Mesenchymal stem cell (in vitro differentiated cells and primary cell): Measurements from ENCODE around the gene L3MBTL3.

Experiments
- DNase-seq: peaks from one replicate; pipeline ENCODE4 v3.0.0-alpha.2; 2013
- H2AFZ ChIP-seq: one replicate; pipeline ENCODE4 v1.6.1; 2013; ENCODE audit warnings: low read depth, mild to moderate bottlenecking, control low read depth, inconsistent platforms, low read length, moderate library complexity
- H2AK5ac ChIP-seq: 2 replicates; pipeline ENCODE4 v1.6.1; 2013; ENCODE audit warnings: low read length, moderate library complexity, mild to moderate bottlenecking, inconsistent platforms; ENCODE audit not compliant: severe bottlenecking
- H2BK120ac ChIP-seq: one replicate; pipeline ENCODE4 v1.6.1; 2013; ENCODE audit warnings: low read depth, mild to moderate bottlenecking, inconsistent platforms, low read length, moderate library complexity
- H2BK12ac ChIP-seq, 2 experiments: one replicate each; pipeline ENCODE4 v1.6.1; 2013; ENCODE audit warnings: inconsistent platforms in 2 of 2, low read length in 2 of 2, mild to moderate bottlenecking in 2 of 2, moderate library complexity in 2 of 2, control low read depth in 1 of 2
- H2BK15ac ChIP-seq: one replicate; pipeline ENCODE4 v1.6.1; 2013; ENCODE audit warnings: mild to moderate bottlenecking, low read depth, inconsistent platforms; ENCODE audit not compliant: poor library complexity, severe bottlenecking
- H2BK5ac ChIP-seq: 2 replicates; pipeline ENCODE4 v1.6.1; 2013; ENCODE audit warnings: low read depth, mild to moderate bottlenecking, low read length, control low read depth, inconsistent platforms; ENCODE audit not compliant: poor library complexity, severe bottlenecking
- H3K14ac ChIP-seq, 2 experiments: one replicate each; pipeline ENCODE4 v1.6.1; 2013; ENCODE audit warnings: inconsistent platforms in 2 of 2, low read length in 2 of 2, control low read depth in 1 of 2, mild to moderate bottlenecking in 1 of 2, moderate library complexity in 1 of 2
- H3K18ac ChIP-seq, 2 experiments: one replicate each; pipeline ENCODE4 v1.6.1; 2013; ENCODE audit warnings: inconsistent platforms in 2 of 2, low read length in 2 of 2, control low read depth in 1 of 2, low read depth in 1 of 2, mild to moderate bottlenecking in 1 of 2
- H3K23ac ChIP-seq, 2 experiments: one replicate each; pipeline ENCODE4 v1.6.1; 2013; ENCODE audit warnings: inconsistent platforms in 2 of 2, low read length in 2 of 2, mild to moderate bottlenecking in 2 of 2, moderate library complexity in 2 of 2, control low read depth in 1 of 2
- H3K27ac ChIP-seq: 2 replicates; pipeline ENCODE4 v1.5.1; 2013; ENCODE audit warnings: mild to moderate bottlenecking, moderate library complexity, low read length, control low read depth, inconsistent platforms; ENCODE audit not compliant: poor library complexity, severe bottlenecking
- H3K27me3 ChIP-seq, 2 experiments: 2 replicates each; pipeline versions ENCODE4 v1.6.1 to v1.7.0; 2013; ENCODE audit warnings: low read length in 2 of 2, mild to moderate bottlenecking in 2 of 2, moderate library complexity in 2 of 2, control low read depth in 1 of 2, inconsistent platforms in 1 of 2; ENCODE audit not compliant: control insufficient read depth in 1 of 2, insufficient read depth in 1 of 2
- H3K36me3 ChIP-seq, 2 experiments: 2 replicates each; pipeline versions ENCODE4 v1.6.1 to v1.7.0; 2013; ENCODE audit warnings: low read length in 2 of 2, control low read depth in 1 of 2, inconsistent platforms in 1 of 2, low read depth in 1 of 2, mild to moderate bottlenecking in 1 of 2; ENCODE audit not compliant: insufficient read depth in 2 of 2, control insufficient read depth in 1 of 2
- H3K4ac ChIP-seq, 2 experiments: one replicate each; pipeline ENCODE4 v1.6.1; 2013; ENCODE audit warnings: inconsistent platforms in 2 of 2, low read length in 2 of 2, mild to moderate bottlenecking in 2 of 2, moderate library complexity in 2 of 2, control low read depth in 1 of 2, low read depth in 1 of 2
- H3K4me1 ChIP-seq: 2 replicates; pipeline ENCODE4 v1.6.1; 2013; ENCODE audit warnings: low read depth, low read length, control low read depth; ENCODE audit not compliant: control insufficient read depth, insufficient read depth
- H3K4me2 ChIP-seq: 2 replicates; pipeline ENCODE4 v1.6.1; 2013; ENCODE audit warnings: low read length, mild to moderate bottlenecking, inconsistent platforms; ENCODE audit not compliant: poor library complexity, severe bottlenecking
- H3K4me3 ChIP-seq, 2 experiments: 2 replicates each; pipeline versions ENCODE4 v1.5.1 to v1.7.0; 2013; ENCODE audit warnings: low read length in 2 of 2, mild to moderate bottlenecking in 2 of 2, control low read depth in 1 of 2, low read depth in 1 of 2; ENCODE audit not compliant: insufficient read depth in 1 of 2
- H3K79me1 ChIP-seq: replicated peaks from 2 replicates; pipeline ENCODE4 v1.6.1; 2013; ENCODE audit warnings: mild to moderate bottlenecking, control low read depth, low read length, inconsistent platforms; ENCODE audit not compliant: poor library complexity, severe bottlenecking
- H3K9ac ChIP-seq: 2 replicates; pipeline ENCODE4 v1.7.0; 2013; ENCODE audit warnings: mild to moderate bottlenecking, low read length, moderate library complexity
- H3K9me3 ChIP-seq: 2 replicates; pipeline ENCODE4 v1.7.0; 2013; ENCODE audit warnings: mild to moderate bottlenecking, low read length; ENCODE audit not compliant: control insufficient read depth
- H4K8ac ChIP-seq: one replicate; pipeline ENCODE4 v1.6.1; 2013; ENCODE audit warnings: inconsistent platforms, mild to moderate bottlenecking, low read length, moderate library complexity
- H4K91ac ChIP-seq: one replicate; pipeline ENCODE4 v1.6.1; 2013; ENCODE audit warnings: mild to moderate bottlenecking, low read length, inconsistent platforms
- WGBS: methylation state at CpG from one replicate; pipeline ENCODE4 v1.1.7; 2013; ENCODE audit warnings: mixed read lengths; 5-methylcytosine and 5-hydroxymethylcytosine counted together

The L3MBTL3 gene

GRCh38 chr6:130119211-130119610, 100.8 kb downstream of the L3MBTL3 start:
- H2BK15ac ChIP-seq, result no peak overlapping the region
- no peak overlapping the region for H4K91ac ChIP-seq
- H3K18ac ChIP-seq, result no peak overlapping the region
- no peak overlapping the region for H2AFZ ChIP-seq
- no peak overlapping the region for H2AK5ac ChIP-seq
- peaks cover 9% of the 10 kb centered on the region for H3K79me1 ChIP-seq
- H3K9me3 ChIP-seq, result no peaks in the 10 kb centered on the region
- no peak overlapping the region for H3K23ac ChIP-seq
- WGBS, result 86% methylated on average over 1 of the region's 1 CpG
- peaks cover 6% of the 10 kb centered on the region for H3K4me1 ChIP-seq
- no peak overlapping the region for H3K27ac ChIP-seq
- no peak overlapping the region for H3K14ac ChIP-seq
- no peak overlapping the region for H2BK120ac ChIP-seq
- H2BK5ac ChIP-seq, result no peak overlapping the region
- H4K8ac ChIP-seq, result no peak overlapping the region
- no peaks in the 10 kb centered on the region for H3K27me3 ChIP-seq
- H2BK12ac ChIP-seq, result no peak overlapping the region
- H3K4me3 ChIP-seq, result no peak overlapping the region
- no peak overlapping the region for H3K9ac ChIP-seq
- no peak overlapping the region for H3K4ac ChIP-seq
- H3K36me3 ChIP-seq, result no peaks in the 10 kb centered on the region
- DNase-seq, result no peak
- no peak overlapping the region for H3K4me2 ChIP-seq

GRCh38 chr6:130120731-130121130, 102.3 kb downstream of the L3MBTL3 start:
- peaks cover 6% of the 10 kb centered on the region for H3K4me1 ChIP-seq
- no peak overlapping the region for H2BK15ac ChIP-seq
- no peak overlapping the region for H3K4me3 ChIP-seq
- no peak overlapping the region for H3K4me2 ChIP-seq
- no peak overlapping the region for H2AK5ac ChIP-seq
- H2BK12ac ChIP-seq, result no peak overlapping the region
- H3K18ac ChIP-seq, result no peak overlapping the region
- no peak overlapping the region for H2BK5ac ChIP-seq
- H3K14ac ChIP-seq, result no peak overlapping the region
- H4K91ac ChIP-seq, result no peak overlapping the region
- H4K8ac ChIP-seq, result no peak overlapping the region
- H3K9me3 ChIP-seq, result no peaks in the 10 kb centered on the region
- H3K4ac ChIP-seq, result no peak overlapping the region
- no peaks in the 10 kb centered on the region for H3K36me3 ChIP-seq
- H3K9ac ChIP-seq, result no peak overlapping the region
- H3K23ac ChIP-seq, result no peak overlapping the region
- no peak overlapping the region for H2AFZ ChIP-seq
- no peak for DNase-seq
- no peaks in the 10 kb centered on the region for H3K27me3 ChIP-seq
- peaks cover 12% of the 10 kb centered on the region for H3K79me1 ChIP-seq
- no peak overlapping the region for H2BK120ac ChIP-seq
- H3K27ac ChIP-seq, result no peak overlapping the region

DNA sequence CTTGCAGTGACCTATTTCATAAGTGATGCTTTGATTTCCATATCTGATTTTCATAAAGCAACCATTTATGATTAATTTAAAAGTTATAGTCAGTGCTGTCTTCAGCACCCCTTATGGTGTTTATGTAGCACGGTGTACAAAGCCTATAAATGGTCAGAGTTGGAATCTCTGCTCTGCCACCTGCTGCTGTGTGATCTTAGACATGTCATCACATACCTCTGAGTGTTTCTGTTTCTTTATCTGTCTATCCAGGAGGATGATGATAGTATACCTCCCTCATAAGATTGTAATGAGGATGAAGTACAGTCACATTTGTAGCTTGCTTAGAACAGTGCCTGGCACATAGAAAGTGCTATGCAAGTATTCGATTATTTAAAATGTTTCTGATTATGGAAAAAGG, 103.9 kb downstream of the L3MBTL3 start:
- no peaks in the 10 kb centered on the region for H3K27me3 ChIP-seq
- DNase-seq, result no peak
- H3K9me3 ChIP-seq, result no peaks in the 10 kb centered on the region
- H3K4me2 ChIP-seq, result no peak overlapping the region
- no peak overlapping the region for H4K8ac ChIP-seq
- over 99% methylated on average over 2 of the region's 2 CpGs for WGBS
- peaks cover 3% of the 10 kb centered on the region for H3K4me1 ChIP-seq
- no peak overlapping the region for H2BK5ac ChIP-seq
- no peak overlapping the region for H3K18ac ChIP-seq
- no peak overlapping the region for H3K4me3 ChIP-seq
- H3K79me1 ChIP-seq, result peaks cover 14% of the 10 kb centered on the region
- no peak overlapping the region for H2AFZ ChIP-seq
- H3K23ac ChIP-seq, result no peak overlapping the region
- H2AK5ac ChIP-seq, result no peak overlapping the region
- H3K14ac ChIP-seq, result no peak overlapping the region
- no peak overlapping the region for H2BK120ac ChIP-seq
- H3K36me3 ChIP-seq, result no peaks in the 10 kb centered on the region
- H3K27ac ChIP-seq, result no peak overlapping the region
- no peak overlapping the region for H2BK12ac ChIP-seq
- H3K4ac ChIP-seq, result no peak overlapping the region
- no peak overlapping the region for H2BK15ac ChIP-seq
- no peak overlapping the region for H4K91ac ChIP-seq
- no peak overlapping the region for H3K9ac ChIP-seq

DNA sequence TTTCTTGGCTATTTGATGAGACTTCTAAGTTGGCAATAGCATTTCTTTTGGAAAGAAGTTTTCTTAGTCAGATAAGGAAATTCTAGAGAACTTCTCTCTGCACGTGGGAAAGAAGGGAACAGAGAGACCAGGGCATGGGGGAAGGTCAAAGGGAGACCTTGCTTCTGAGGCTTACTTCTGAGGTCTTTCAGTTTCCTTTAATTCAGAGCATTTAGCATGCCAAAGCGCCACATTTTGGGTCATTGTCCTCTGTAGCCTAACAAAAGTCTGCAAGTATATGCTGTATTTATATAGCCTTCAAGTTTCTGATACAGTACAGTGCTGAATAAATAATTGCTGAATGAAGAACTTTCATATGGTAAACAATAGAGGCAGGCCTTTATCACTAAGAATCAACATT, 108.8 kb downstream of the L3MBTL3 start:
- Histone ChIP-seq H3K4me1 (no peaks in the 10 kb centered on the region), H3K79me1 (peaks cover 17% of the 10 kb centered on the region), H2BK120ac (no peak overlapping the region), H3K36me3 (no peaks in the 10 kb centered on the region), H2BK15ac (no peak overlapping the region), H3K4me2 (no peak overlapping the region), H3K9ac (no peak overlapping the region), H3K27me3 (no peaks in the 10 kb centered on the region), H3K14ac (no peak overlapping the region), H3K4ac (no peak overlapping the region), H2BK12ac (no peak overlapping the region), H3K23ac (no peak overlapping the region), H2AFZ (no peak overlapping the region), H3K4me3 (no peak overlapping the region), H3K18ac (no peak overlapping the region), H4K8ac (no peak overlapping the region), H2AK5ac (no peak overlapping the region), H3K27ac (no peak overlapping the region), H3K9me3 (no peaks in the 10 kb centered on the region), H4K91ac (no peak overlapping the region), H2BK5ac (no peak overlapping the region)
- no peak for DNase-seq
- WGBS, result 75% methylated on average over 1 of the region's 2 CpGs
